Mesodermal cell (in vitro differentiated cells): ENCODE data around the gene SCYGR6.
"Not testable (repeated sequence)": the region's sequence is repeated elsewhere in the genome, so short reads cannot be mapped to it uniquely, and the experiment has no call there.

Source experiments
- H3K27ac ChIP-seq: 2 replicates; pipeline ENCODE4 v1.7.0; 2013; ENCODE audit warnings: mild to moderate bottlenecking, low read depth, low read length, moderate library complexity; ENCODE audit not compliant: severe bottlenecking
- H3K36me3 ChIP-seq: 2 replicates; pipeline ENCODE4 v1.7.1; 2013; ENCODE audit warnings: mild to moderate bottlenecking, low read length, moderate library complexity; ENCODE audit not compliant: control insufficient read depth, insufficient read depth
- H3K4me1 ChIP-seq: one replicate; pipeline ENCODE4 v1.7.1; 2013; ENCODE audit warnings: mild to moderate bottlenecking, low read length; ENCODE audit not compliant: insufficient read depth, control insufficient read depth, poor library complexity, severe bottlenecking
- H3K4me3 ChIP-seq: 2 replicates; pipeline ENCODE4 v1.7.0; 2013; ENCODE audit warnings: low read length, control low read depth, mild to moderate bottlenecking; ENCODE audit not compliant: insufficient read depth, poor library complexity, severe bottlenecking; ENCODE audit errors: extremely low read depth
- H3K9me3 ChIP-seq: 2 replicates; pipeline ENCODE4 v1.7.1; 2013; ENCODE audit warnings: mild to moderate bottlenecking, low read length, moderate library complexity; ENCODE audit not compliant: control insufficient read depth
- WGBS, 2 experiments: methylation state at CpG; one replicate each; pipeline ENCODE4 v1.1.5; 2013; ENCODE audit warnings: missing lambda C conversion rate in 2 of 2; ENCODE audit not compliant: insufficient coverage in 2 of 2; 5-methylcytosine and 5-hydroxymethylcytosine counted together

Gene SCYGR6

DNA sequence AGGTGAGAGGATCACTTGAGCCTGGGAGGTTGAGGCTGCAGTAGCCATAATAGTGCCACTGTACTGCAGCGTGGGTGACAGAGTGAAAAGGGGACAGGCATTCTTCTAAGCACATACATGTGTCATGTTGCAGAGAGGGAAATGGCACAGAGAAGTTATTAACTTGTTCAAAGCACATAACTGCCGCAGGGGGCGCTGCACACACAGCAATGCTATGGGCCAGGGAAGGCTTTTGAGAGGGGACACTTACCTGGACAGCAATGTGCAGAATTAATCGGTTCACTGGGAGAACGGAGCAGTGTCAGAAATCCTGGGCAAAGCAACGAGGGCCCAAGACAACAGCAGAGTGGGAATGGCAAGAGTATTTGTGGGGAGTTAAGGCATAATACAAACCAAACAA, 23.5 kb upstream of the SCYGR6 start:
- WGBS, 2 experiments: 55 to 59% methylated on average over 6 of the region's 6 CpGs
- no peaks in the 10 kb centered on the region for H3K4me1 ChIP-seq

DNA sequence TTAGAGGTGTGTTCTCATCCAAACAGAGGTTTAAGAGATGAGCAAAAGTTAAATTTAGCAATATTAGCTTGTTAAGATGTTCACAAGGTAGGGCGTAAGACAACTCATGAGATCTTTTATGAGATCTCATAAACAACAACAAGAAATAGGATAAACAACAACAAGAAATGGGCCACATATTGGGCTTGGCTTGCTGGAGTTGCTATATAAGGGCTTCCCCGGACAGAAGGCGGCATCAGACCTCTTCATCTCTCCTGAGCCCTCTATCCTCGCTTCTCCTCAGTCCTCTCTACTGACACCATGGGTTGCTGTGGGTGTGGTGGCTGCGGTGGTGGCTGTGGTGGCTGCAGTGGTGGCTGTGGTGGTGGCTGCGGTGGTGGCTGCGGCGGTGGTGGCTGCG, 21.0 kb upstream of the SCYGR6 start, which contains the start of gene SCYGR8:
TSS of gene SCYGR8 (plus strand) at position 301 of the 400 bp plus-strand sequence. CDS start at position 301, 0 bp downstream.
- Histone ChIP-seq H3K4me1 (no peaks in the 10 kb centered on the region), H3K36me3 (no peaks in the 10 kb centered on the region), H3K27ac (no peak within 1 kb of the TSS), H3K9me3 (no peaks in the 10 kb centered on the region), H3K4me3 (no peak within 1 kb of the TSS)
- 100% methylated on average over 2 of the region's 9 CpGs; no CpG with 5 or more reads in 1 of the 2 experiments for WGBS, 2 experiments

More for the DNA sequence above, 23.5 kb upstream of the SCYGR6 start:
- H3K27ac ChIP-seq: no peak overlapping the region
- H3K4me3 ChIP-seq: no peak overlapping the region
- H3K36me3 ChIP-seq: no peaks in the 10 kb centered on the region
- H3K9me3 ChIP-seq: no peaks in the 10 kb centered on the region

DNA sequence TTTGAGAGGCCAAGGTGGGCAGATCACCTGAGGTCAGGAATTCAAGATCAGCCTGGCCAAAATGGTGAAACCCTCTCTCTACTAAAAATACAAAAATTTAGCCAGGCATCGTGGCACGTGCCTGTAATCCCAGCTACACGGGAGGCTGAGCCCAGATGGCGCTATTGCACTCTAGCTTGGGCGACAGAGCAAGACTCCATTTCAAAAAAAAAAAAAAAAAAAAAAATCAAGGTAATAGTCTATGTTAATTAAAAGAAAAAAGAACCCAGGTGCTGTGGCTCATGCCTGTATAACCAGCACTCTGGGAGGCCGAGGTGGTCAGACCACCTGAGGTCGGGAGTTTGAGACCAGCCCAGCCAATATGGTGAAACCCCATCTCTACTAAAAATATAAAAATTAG, 16.1 kb upstream of the SCYGR6 start:
- H3K4me3 ChIP-seq, H3K4me1 ChIP-seq, H3K36me3 ChIP-seq, H3K9me3 ChIP-seq, H3K27ac ChIP-seq: not testable (repeated sequence)
- WGBS, 2 experiments: 86 to 100% methylated on average over 1 to 2 of the region's 7 CpGs

DNA sequence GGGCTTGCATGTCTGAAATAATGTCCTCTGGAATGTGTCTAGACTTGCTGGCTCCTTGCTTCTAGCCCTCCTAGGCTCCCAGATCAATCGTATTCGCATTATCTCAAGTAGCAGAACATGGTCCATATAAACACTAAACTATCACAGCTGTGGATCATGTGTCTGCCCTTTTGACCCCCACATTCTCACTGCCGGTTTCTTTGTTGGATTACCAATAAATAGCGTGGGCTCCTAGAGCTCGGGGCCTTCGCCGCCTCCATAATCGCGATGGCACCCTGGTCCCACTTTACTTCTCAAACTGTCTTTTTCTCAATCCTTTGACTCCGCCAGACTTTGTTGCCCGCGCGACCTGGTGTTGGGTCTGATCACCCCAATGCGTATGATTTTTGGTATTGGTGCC, 14.8 kb upstream of the SCYGR6 start:
- H3K4me1 ChIP-seq: no peaks in the 10 kb centered on the region
- 87 to 89% methylated on average over 9 to 12 of the region's 14 CpGs for WGBS, 2 experiments
- no peak overlapping the region for H3K4me3 ChIP-seq
- peak overlapping the region; percentile 16 for H3K27ac ChIP-seq
- H3K36me3 ChIP-seq: no peaks in the 10 kb centered on the region
- H3K9me3 ChIP-seq: no peaks in the 10 kb centered on the region

DNA sequence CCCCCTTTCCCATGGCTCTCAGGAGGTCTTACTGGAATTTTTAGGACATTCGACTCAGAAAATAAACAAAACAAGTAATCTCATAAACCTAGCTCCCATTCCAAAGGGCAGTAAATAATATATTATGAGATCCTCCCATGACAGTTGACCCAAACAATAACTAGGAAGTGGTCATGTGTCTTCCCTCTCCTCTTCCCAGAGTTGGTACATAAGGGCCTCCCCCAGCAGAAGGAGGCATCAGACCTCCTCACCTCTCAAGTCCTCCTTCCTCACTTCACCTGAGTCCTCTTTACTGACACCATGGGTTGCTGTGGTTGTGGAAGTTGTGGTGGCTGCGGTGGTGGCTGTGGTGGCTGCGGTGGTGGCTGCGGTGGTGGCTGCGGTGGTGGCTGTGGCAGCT, 3.5 kb upstream of the SCYGR6 start, which contains the start of gene SCYGR7:
TSS of gene SCYGR7 (plus strand) at position 301 of the 400 bp plus-strand sequence. CDS start at position 301, 0 bp downstream.
- H3K27ac ChIP-seq: no peak within 1 kb of the TSS
- H3K9me3 ChIP-seq: no peaks in the 10 kb centered on the region
- no peak within 1 kb of the TSS for H3K4me3 ChIP-seq
- no peaks in the 10 kb centered on the region for H3K36me3 ChIP-seq
- WGBS, 2 experiments: no CpG with 5 or more reads among the region's 5 CpGs
- peaks cover 3% of the 10 kb centered on the region for H3K4me1 ChIP-seq

DNA sequence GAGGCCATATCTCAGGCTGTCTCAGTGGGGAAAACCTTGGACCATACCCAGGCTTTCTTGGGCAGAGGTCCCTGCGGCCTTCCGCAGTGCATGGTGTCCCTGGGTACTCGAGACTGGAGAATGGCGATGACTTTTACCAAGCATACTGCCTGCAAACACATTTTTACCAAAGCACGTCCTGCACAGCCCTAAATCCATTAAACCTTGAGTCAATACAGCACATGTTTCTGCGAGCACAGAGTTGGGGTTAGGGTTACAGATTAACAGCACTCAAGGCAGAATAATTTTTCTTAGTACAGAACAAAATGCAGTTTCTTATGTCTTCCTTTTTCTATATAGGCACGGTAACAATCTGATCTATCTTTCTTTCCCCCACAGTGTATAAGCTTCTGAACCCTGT, 1.7 kb downstream of the SCYGR6 start:
- not testable (repeated sequence) for H3K4me1 ChIP-seq, H3K9me3 ChIP-seq, H3K36me3 ChIP-seq, H3K27ac ChIP-seq, H3K4me3 ChIP-seq
- 96% methylated on average over 4 of the region's 7 CpGs; no CpG with 5 or more reads in 1 of the 2 experiments for WGBS, 2 experiments

DNA sequence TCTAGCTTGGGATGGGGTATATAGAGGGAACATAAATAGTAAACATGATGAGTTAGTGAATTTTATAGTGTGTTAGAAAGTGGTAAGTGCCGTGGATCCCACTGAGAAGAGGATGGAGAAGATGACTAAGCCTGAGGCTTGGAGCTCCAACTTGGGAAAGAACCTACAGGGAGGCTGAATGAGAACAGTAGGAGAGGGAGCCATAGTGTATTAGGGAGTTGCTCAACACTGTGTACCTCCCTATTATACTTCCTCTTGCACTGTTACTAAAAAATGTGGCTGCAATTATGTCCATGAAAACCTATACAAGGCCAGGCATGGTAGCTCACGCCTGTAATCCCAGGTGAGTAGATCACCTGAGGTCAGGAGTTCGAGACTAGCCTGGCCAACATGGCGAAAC, 3.9 kb downstream of the SCYGR6 start:
- Histone ChIP-seq H3K9me3 (no peaks in the 10 kb centered on the region), H3K4me3 (no peak overlapping the region), H3K27ac (no peak overlapping the region), H3K4me1 (no peaks in the 10 kb centered on the region), H3K36me3 (no peaks in the 10 kb centered on the region)
- WGBS, 2 experiments: 82 to 95% methylated on average over 4 of the region's 4 CpGs

DNA sequence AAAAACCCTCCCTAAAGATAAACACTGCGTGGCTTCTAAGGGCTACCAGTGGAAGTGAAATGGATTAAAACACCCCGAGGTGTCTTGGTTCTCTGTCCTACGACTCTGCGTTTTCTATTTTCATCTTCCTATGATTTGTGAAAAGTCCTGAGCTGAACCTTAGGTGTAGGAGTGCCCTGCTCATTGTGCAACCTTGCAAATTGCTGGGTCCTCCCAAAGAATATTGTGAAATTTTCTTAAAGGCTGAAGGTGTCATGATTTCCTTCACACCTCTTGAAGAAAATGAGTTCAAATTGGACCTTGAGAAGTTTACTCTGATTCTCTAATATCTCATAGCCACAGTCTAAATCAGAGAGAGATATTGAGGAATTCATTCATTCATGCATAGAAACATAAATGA, 4.9 kb downstream of the SCYGR6 start:
- Histone ChIP-seq H3K4me3 (no peak overlapping the region), H3K36me3 (no peaks in the 10 kb centered on the region), H3K4me1 (no peaks in the 10 kb centered on the region), H3K9me3 (no peaks in the 10 kb centered on the region), H3K27ac (no peak overlapping the region)
- WGBS, 2 experiments: 90 to 100% methylated on average over 1 to 4 of the region's 4 CpGs

DNA sequence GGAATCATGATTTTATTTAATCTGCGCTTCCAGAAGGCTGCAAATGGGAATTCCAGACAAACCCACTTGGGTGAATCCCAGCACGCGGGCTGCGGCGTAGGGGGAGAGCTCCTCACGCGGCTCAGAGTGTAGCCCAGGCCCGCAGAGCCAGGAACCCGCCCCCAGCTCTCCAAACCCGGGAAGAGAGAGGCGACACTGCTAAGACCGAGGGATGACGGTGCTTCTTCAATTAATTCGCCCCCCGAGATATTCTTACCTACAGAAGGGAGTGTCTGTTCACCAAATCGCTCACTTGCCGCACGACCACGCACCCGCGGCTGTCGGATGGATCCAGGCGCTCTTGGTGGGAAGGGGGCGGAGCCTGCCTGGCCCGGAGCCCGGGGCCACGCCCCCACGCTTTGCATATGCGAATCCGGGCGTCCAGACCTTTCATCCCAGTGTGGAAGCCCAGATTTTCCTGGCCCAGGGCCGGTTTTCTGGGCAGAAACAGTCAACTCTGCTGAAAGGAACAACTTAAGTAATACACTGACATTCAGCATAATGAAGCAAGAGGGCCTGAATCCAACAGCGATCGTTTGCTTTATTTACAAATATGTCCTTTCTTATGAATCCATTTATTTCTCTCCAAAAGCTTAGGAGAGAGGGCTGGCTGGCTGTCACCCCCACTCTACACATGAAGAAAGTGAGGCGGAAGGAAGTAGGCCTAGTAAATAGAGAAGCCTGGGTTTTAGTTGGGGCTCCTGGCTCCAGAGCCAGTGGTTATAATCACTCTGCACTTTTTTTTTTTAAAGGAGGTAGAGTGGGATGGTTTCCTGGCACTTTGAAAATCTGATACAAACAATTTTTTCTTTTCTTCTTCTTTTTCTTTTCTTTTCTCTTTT, 6.6 kb downstream of the SCYGR6 start, which contains the start of gene SLC19A3:
TSS of gene SLC19A3 (minus strand) at position 342 of the 881 bp plus-strand sequence. CDS start 15,710 bp downstream, outside the sequence.
- WGBS, 2 experiments: 7 to 10% methylated on average over 26 to 28 of the region's 35 CpGs
- H3K4me1 ChIP-seq: no peaks in the 10 kb centered on the region
- H3K4me3 ChIP-seq: peak within 1 kb of the TSS; percentile 35
- no peak within 1 kb of the TSS for H3K27ac ChIP-seq
- no peaks in the 10 kb centered on the region for H3K9me3 ChIP-seq
- H3K36me3 ChIP-seq: no peaks in the 10 kb centered on the region

DNA sequence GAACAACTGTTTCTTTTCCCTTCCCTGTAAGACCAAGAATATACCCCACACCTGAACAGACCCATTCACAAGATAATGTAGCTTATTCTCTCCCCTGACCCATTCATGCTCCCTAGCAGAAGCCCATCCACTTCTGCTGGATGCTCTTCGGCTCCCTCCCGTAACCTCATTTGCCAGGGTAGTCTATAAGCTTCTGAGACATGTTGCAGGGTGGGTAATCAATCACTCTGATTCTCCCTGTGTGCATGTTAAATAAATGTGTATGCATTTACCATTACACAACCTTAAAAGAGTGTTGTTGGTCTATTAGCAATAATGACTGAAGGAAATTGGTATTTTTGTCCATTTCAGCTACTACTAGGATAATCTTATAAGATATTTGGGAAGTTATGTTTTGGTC, 8.1 kb downstream of the SCYGR6 start:
- Histone ChIP-seq H3K9me3 (no peaks in the 10 kb centered on the region), H3K36me3 (no peaks in the 10 kb centered on the region), H3K27ac (no peak overlapping the region), H3K4me1 (no peaks in the 10 kb centered on the region), H3K4me3 (no peak overlapping the region)
- no CpG with 5 or more reads among the region's 2 CpGs for WGBS, 2 experiments

DNA sequence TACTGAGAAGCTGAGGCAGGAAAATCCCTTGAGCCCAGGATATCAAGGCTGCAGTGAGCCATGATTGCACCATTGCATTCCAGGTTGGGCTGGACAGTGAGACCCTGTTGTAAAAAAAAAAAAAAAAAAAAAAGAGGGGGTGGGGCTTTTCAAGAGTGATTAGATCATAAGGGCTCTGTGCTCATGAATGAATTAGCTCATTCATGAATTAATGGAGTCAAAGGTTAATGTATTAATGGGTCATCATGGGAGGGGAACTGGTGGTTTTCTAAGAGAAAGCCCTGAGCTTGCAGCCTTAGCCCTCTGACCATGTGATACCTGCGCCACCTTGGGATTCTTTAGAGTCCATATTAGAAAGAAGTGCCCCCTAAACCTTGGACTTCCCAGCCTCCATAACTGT, 11.3 kb downstream of the SCYGR6 start:
- Histone ChIP-seq H3K36me3 (no peaks in the 10 kb centered on the region), H3K9me3 (no peaks in the 10 kb centered on the region), H3K27ac (no peak overlapping the region), H3K4me3 (no peak overlapping the region), H3K4me1 (no peaks in the 10 kb centered on the region)
- WGBS, 2 experiments: 88% methylated on average over 1 of the region's 1 CpG; no CpG with 5 or more reads in 1 of the 2 experiments
